Measurements from ENCODE around the gene DLGAP1.

- TF ChIP-seq L3MBTL2 (conservative IDR thresholded peaks at IDR 0.05) (no peak), FOXM1 (IDR thresholded peaks at IDR 0.05; ENCODE audit: borderline replicate concordance) (no peak), ARNT (IDR thresholded peaks at IDR 0.05) (no peak), BHLHE40 (IDR thresholded peaks at IDR 0.05; ENCODE audit: borderline replicate concordance) (no peak), FOXA1 (IDR thresholded peaks at IDR 0.05) (no peak), ELF4 (IDR thresholded peaks at IDR 0.05) (no peak), FOXK2 (IDR thresholded peaks at IDR 0.05) (no peak)
Measured at GRCh38 chr18:3757361-3757760, 697.7 kb downstream of the DLGAP1 start.
